ENCODE measurements around the gene RNF222.
"Not testable (repeated sequence)": the region's sequence is repeated elsewhere in the genome, so short reads cannot be mapped to it uniquely, and the experiment has no call there.

RNF222 gene

GRCh38 chr17:8409966-8410882 is 12.6 kb upstream of the RNF222 start:
- DNase-seq, result peak; percentile 66 to 68

GRCh38 chr17:8408371-8408770 is 10.7 kb upstream of the RNF222 start:
- DNase-seq, result no peak

GRCh38 chr17:8406174-8406573 is 8.5 kb upstream of the RNF222 start:
- DNase-seq, result no peak

GRCh38 chr17:8405499-8406016 is 7.9 kb upstream of the RNF222 start:
- no peak for DNase-seq

GRCh38 chr17:8402921-8403536 is 5.4 kb upstream of the RNF222 start:
- DNase-seq, result no peak

- DNase-seq, result no peak
These were observed 3.5 kb upstream of the RNF222 start for GRCh38 chr17:8401107-8401506.

- no peak for DNase-seq
These were observed 1.4 kb upstream of the RNF222 start for GRCh38 chr17:8398980-8399379.

GRCh38 chr17:8394497-8394896 is 3.1 kb downstream of the RNF222 start:
- not testable (repeated sequence) for DNase-seq

- no peak for DNase-seq
These were observed 4.0 kb downstream of the RNF222 start for GRCh38 chr17:8393470-8394231.

- no peak for DNase-seq
These were observed 4.8 kb downstream of the RNF222 start for GRCh38 chr17:8392674-8393469.

- DNase-seq, result no peak
These were observed 5.4 kb downstream of the RNF222 start for GRCh38 chr17:8392274-8392673.

GRCh38 chr17:8391711-8392110 is 5.9 kb downstream of the RNF222 start:
- no peak for DNase-seq

- no peak for DNase-seq
These were observed 9.5 kb downstream of the RNF222 start for GRCh38 chr17:8387914-8388651.

GRCh38 chr17:8386841-8387240 is 10.8 kb downstream of the RNF222 start:
- no peak for DNase-seq

GRCh38 chr17:8384801-8385378 is 12.7 kb downstream of the RNF222 start:
- DNase-seq, result no peak

- peak; percentile 89 to 96 for DNase-seq
These were observed 14.3 kb downstream of the RNF222 start, which contains the start of gene RPL26 for GRCh38 chr17:8383143-8383822. Gene RPL26, minus strand, starts transcription at chr17:8383193. Its CDS starts 883 bp downstream, at chr17:8382310.

GRCh38 chr17:8382880-8383142 is 14.8 kb downstream of the RNF222 start:
- DNase-seq, result no peak

- DNase-seq, result no peak
These were observed 15.4 kb downstream of the RNF222 start for GRCh38 chr17:8382052-8382879.

- DNase-seq, result no peak
These were observed 17.6 kb downstream of the RNF222 start for GRCh38 chr17:8380049-8380448.

GRCh38 chr17:8378117-8378516 is 19.5 kb downstream of the RNF222 start:
- not testable (repeated sequence) for DNase-seq

Data from bone marrow (tissue), 2 donors.